ENCODE measurements around the gene TLR5. TPM values are rescaled to one million over a fixed set of nuclear protein-coding genes. Genes with fewer than 3 reads are reported as not detected.

Gene TLR5
- total and polyA plus RNA-seq, 2 of the 4 experiments (the other 2 are of a cell fraction) = 0.09 to 0.18 TPM

- no peak overlapping the region for H2AFZ ChIP-seq (replicated peaks; ENCODE audit: low read length, poor library complexity)
- H3K4ac ChIP-seq (ENCODE audit: low read depth, low read length) = no peak overlapping the region
- ChIA-PET POLR2A (ENCODE audit: unreplicated experiment) (interaction anchor here (0.6 kb wide), 1 partner anchor 25 kb away, joined by 6 read pairs; no protein-coding TSS in a partner anchor), CTCF (no interaction called here)
- H2BK5ac ChIP-seq (ENCODE audit: low read depth, low read length, poor library complexity, severe bottlenecking) = no peak overlapping the region
- H3K23ac ChIP-seq (ENCODE audit: low read depth, low read length) = no peak overlapping the region
- no peak overlapping the region for H3K4me3 ChIP-seq (ENCODE audit: insufficient read depth, low read depth, low read length)
- no peaks in the 10 kb centered on the region for H4K20me1 ChIP-seq (ENCODE audit: insufficient read depth, low read length)
- dilution Hi-C loops (cut with HindIII; ENCODE audit: low sequenced_read_pairs, unreplicated experiment) (no loop called here), in situ Hi-C loops (cut with MboI; ENCODE audit: low sequenced_read_pairs) (no loop called here), intact Hi-C loops (cut with micrococcal nuclease) (no loop called here)
- no peak overlapping the region for H2BK120ac ChIP-seq (ENCODE audit: low read depth, low read length)
- H3K4me2 ChIP-seq (ENCODE audit: low read depth, low read length) = no peak overlapping the region
- H4K91ac ChIP-seq (ENCODE audit: insufficient read depth, low read depth, low read length) = no peak overlapping the region
- no peak overlapping the region for H3K56ac ChIP-seq (ENCODE audit: extremely low read depth, insufficient read depth, low read length)
- peaks cover 8% of the 10 kb centered on the region; the same call in 1 of the 2 replicates for H3K27me3 ChIP-seq (ENCODE audit: control insufficient read depth, insufficient read depth, low read length)
- no peak overlapping the region for H3K14ac ChIP-seq (replicated peaks; ENCODE audit: low read depth, low read length)
- no peak overlapping the region for H2BK20ac ChIP-seq (ENCODE audit: low read depth, low read length)
- H3K36me3 ChIP-seq (ENCODE audit: control insufficient read depth, insufficient read depth, low read length) = no peaks in the 10 kb centered on the region
- 90% methylated on average over 5 of the region's 11 CpGs; no CpG with 5 or more reads in 1 of the 2 experiments for WGBS, 2 experiments (ENCODE audit: extremely low coverage in 2 of 2, insufficient read length in 1 of 2)
- DNase-seq = no peak
- no peak overlapping the region for H2AK9ac ChIP-seq (replicated peaks; ENCODE audit: low read depth, low read length, poor library complexity)
- no peaks in the 10 kb centered on the region for H3K79me1 ChIP-seq (ENCODE audit: low read depth in 1 of 2, low read length in 2 of 2)
- H3K9me1 ChIP-seq (ENCODE audit: insufficient read depth, low read length) = 0 out of 2 replicates have a peak, but pooled peaks cover 3% of the 10 kb centered on the region
- no peak overlapping the region for H4K5ac ChIP-seq (ENCODE audit: low read depth, low read length)
- H3K18ac ChIP-seq (ENCODE audit: low read depth, low read length) = no peak overlapping the region
- ATAC-seq (ENCODE audit: low read depth) = no peak
- BruUV-seq (replicated peaks) = no TSS peak
- no peak for TF ChIP-seq MXI1 (IDR thresholded peaks at IDR 0.05; ENCODE audit: borderline replicate concordance, low read depth, low read length)
- TF ChIP-seq RAD21 (IDR thresholded peaks at IDR 0.05; ENCODE audit: low read length) = no peak
- no peak for TF ChIP-seq SMC3 (IDR thresholded peaks at IDR 0.05; ENCODE audit: low read depth, low read length)
- TF ChIP-seq RCOR1 (IDR thresholded peaks at IDR 0.05; ENCODE audit: insufficient replicate concordance, low read length) = no peak
- TF ChIP-seq POLR2A (IDR thresholded peaks at IDR 0.05; ENCODE audit: low read depth, low read length) = no peak
- TF ChIP-seq BHLHE40 (IDR thresholded peaks at IDR 0.05; ENCODE audit: low read depth, low read length) = no peak
- TF ChIP-seq RFX5 (IDR thresholded peaks at IDR 0.05; ENCODE audit: low read depth, low read length) = no peak
- H2AK5ac ChIP-seq (ENCODE audit: low read depth, low read length) = no peak overlapping the region
- no peak overlapping the region for H3K27ac ChIP-seq (ENCODE audit: insufficient read depth, low read length)
- H2BK15ac ChIP-seq (ENCODE audit: low read depth, low read length) = no peak overlapping the region
- no peaks in the 10 kb centered on the region for H3K9me3 ChIP-seq (ENCODE audit: control insufficient read depth, insufficient read depth, low read length)
- H3K9ac ChIP-seq (ENCODE audit: low read depth, low read length) = no peak overlapping the region
- peaks cover 2% of the 10 kb centered on the region; the same call in 1 of the 2 replicates for H3K4me1 ChIP-seq (ENCODE audit: control insufficient read depth, insufficient read depth, low read length)
- no peak overlapping the region for H4K8ac ChIP-seq (ENCODE audit: low read depth in 2 of 2, low read length in 2 of 2)
Observed at GRCh38 chr1:223142269-223142668, 779 bp downstream of the TLR5 start.
